GM18498 (cell line): Measurements from ENCODE around the gene SRGAP3.

Experiments
- ATAC-seq: cut with Tn5 transposase; IDR thresholded peaks from one replicate; pipeline ENCODE4 v1.9.1; 2021; ENCODE audit warnings: mild to moderate bottlenecking, moderate library complexity; ENCODE audit not compliant: unreplicated experiment

The SRGAP3 gene

DNA sequence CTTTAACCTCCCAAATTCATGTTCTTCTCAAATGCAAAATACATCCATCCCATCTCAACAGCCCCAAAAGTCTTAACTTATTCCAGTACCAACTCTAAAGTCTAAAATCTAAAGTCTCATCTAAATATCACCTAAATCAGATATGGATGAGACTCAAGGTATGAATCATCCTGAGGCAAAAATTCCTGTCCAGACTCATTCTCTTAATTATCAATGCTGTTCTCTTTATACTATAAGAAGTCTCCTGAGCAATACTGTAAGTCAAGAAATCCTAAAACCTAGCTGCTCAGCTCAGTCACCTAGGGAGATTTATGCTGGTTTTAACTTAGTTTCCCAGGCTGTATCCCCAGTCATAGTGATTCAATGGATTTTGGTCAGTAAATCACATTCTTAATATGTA lies 297.3 kb downstream of the SRGAP3 start:
- no peak for ATAC-seq

DNA sequence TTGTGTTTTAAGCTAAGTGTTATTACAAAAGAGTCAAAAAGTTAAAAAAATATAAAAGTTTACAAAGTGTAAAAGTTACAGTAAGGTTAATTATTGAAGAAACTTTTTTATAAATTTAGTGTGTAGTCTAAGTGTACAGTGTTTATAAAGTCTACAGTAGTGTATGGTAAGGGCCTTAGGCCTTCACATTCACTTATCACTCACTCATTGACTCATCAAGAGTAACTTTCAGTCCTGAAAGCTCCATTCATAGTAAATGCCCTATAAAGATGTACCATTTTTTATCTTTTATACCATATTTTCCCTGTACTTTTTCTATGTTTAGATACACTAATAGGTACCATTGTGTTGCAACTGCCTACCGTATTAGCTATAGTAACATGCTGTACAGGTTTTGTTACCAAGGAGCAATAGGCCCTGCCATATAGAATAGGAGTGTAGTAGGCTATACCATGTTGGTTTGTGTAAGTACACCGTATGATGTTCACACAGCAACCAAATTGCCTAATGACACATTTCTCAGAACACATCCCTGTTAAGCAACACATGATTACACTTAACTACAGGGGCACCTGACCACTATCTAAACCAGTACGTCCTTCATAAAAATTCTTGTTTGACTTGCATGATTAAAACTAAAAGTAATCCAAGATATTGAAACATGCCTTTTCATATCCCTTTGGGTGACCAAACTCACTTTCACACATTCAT lies 303.4 kb downstream of the SRGAP3 start:
- ATAC-seq: no peak

DNA sequence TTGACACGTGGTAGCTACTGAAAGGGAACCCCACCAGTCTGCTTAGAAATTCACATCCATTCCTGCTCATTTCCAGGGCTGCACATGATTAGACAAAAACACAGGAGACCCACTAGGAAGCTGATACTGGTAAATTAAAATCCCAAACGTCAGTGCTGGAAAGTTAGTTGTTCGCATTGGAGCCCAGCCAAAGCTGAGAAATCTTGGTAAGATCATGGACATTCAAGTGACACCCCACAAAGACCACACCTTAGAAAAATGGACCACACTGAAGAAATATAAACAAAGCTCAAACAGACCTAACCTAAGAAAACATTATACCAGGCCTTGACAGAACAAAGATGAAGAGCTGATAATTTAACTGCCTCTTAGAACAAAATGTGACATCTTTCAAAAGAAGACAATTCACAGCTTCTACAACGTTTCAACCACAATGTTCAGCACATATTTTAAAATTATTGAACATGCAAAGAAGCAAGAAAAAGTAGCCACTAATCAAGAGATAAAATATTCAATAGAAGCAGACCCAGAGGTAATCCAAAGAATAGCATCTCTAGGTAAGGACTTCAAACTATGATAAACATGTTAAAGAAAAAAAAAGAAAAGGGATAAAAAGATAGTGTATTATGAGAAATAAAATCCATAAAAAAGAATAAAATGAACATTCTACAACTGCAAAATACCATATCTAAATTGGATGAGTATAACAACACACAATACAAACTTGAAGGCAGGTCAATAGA lies 306.5 kb downstream of the SRGAP3 start:
- no peak for ATAC-seq

DNA sequence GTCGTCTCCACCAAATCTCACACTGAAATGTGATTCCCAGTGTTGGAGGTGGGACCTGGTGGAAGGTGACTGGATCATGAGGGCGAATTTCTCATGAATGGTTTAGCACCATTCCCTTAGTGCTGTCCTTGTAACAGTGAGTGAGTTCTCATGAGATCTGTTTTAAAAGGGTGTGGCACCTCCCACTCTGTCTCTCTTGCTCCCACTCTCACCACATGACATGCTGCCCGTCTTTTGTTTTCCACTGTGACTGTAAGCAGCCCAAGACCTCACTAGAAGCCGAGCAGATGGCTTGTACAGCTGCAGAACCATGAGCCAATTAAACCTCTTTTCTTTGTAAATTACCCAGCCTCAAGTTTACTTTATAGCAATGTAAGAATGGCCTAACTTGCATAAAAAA lies 307.3 kb downstream of the SRGAP3 start:
- ATAC-seq: no peak

DNA sequence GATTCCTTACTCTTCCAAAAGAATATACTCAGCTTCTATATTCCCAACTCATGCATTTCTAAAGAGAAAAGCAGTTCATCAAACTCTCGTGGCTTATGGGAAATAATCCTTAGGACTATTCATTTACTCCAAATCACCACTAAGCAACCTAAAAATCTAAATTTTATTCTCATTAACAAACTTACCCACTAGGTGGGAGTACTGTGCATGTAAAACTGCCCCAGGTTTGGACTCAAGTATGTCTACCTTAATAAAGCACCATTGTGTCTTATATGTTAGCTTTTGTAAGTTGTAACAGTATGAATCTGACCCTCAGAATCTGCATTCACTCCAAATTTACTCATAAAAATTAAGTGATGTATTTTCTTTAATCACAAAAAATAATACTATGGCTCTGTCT lies 311.4 kb downstream of the SRGAP3 start:
- no peak for ATAC-seq

DNA sequence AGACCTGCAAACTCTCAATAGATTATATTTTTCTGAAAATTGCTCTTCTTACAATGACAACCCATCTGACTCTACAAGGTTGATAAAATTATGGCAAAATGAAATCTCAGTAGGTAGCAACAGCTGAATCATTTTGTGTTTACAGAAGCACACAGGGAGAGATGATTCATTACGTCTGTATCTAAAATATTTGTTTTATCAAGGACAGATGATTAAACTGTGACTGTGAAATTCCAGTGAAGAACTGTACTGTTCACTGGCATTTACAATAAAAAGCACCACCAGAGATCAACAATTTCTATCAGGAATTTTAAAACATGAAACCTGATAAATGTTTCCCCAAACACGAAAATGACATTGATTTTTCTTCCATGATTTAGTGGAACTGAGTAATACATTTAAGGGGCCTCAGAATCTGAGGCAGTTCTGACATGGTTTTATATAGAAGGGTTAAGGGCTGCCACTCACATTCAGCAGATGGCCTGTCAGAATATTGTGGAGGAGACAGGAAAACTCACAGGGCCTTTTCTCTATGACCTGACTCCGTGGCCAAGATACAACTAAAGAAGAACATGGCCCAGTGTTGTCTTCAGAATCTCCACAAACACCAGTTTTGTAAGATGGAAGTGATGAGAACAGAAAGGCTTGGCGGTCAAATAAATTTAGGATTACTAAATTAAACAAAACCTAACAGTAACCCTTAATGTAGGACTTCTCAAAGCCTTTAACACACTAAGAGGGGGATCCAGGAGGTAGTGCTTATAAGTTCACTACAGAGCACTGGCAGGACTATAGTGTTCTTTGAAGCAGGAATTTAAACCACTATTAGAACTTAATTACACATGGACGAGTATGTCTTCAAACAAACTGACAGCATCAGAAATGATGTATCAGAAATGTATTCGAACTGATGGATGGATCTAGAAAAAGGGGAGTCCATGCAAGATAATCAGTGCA lies 312.1 kb downstream of the SRGAP3 start:
- ATAC-seq: no peak

DNA sequence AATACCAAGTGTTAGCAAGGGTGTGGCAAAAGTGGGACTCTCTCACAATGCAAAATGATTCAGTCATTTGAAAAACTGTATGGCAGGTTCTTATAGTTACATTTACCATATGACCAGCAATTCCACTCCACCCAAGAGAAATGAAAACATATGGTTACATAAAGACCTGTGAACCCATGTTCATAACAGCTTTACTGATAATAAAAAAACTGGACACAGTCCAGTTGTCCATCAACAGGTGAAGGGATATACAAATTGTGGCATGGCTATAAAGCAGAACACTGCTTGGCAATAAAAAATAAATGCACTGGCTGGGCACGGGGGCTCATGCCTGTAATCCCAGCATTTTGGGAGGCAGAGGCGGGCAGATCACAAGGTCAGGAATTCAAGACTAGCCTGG lies 316.9 kb downstream of the SRGAP3 start:
- no peak for ATAC-seq

DNA sequence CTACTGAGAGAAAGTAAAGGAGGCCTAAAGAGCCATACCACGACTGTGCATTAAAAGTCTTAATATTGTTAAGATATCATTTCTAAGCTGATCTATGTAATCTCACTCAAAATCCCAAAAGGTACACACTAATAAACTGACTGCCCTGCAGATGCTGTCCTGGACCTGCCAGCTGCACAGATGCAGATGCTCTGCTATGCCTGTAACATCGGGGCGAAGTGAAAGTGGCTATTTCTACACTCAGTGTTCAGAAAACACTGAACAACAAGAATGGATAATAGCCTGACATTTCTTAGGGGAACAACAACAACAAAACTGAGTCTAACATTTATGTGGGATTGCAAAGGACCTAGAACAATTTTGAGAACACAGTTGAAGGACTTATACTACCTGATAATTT lies 318.1 kb downstream of the SRGAP3 start:
- no peak for ATAC-seq
